K562 (cell line): ENCODE measurements around the gene LTBR. TPM values are rescaled to one million over a fixed set of nuclear protein-coding genes. Genes with fewer than 3 reads are reported as not detected.
A peak's percentile ranks its signal among the peaks of the same experiment; 100 is the strongest.

Experiments used
- CXXC5 ChIP-seq: fragments of 250-450 bp; sonication (Bioruptor Pico); IDR thresholded peaks from 2 replicates; pipeline ENCODE4 v1.8.0; 2022; ENCODE audit warnings: inconsistent platforms, mild to moderate bottlenecking, moderate library complexity
- FOXM1 ChIP-seq, 2 experiments: fragments of 450-650 bp in 1 of 2; sonication (generic) in 1 of 2; formaldehyde crosslinking in 1 of 2; IDR thresholded peaks; 2 replicates each; pipeline versions ENCODE4 v1.6.1 to v1.9.0; 2017 to 2022; ENCODE audit warnings: low read depth in 2 of 2, mild to moderate bottlenecking in 2 of 2, missing genetic modification reagents in 1 of 2, moderate library complexity in 1 of 2
- HCFC1 ChIP-seq: IDR thresholded peaks from 2 replicates; pipeline ENCODE4 v1.6.1; 2012; ENCODE audit warnings: low read depth, low read length, improper control_type of control experiment
- MAX ChIP-seq: sonication (generic); formaldehyde crosslinking; IDR thresholded peaks from 2 replicates; pipeline ENCODE4 v1.9.0; 2022; ENCODE audit warnings: mild to moderate bottlenecking, missing genetic modification reagents
- MGA ChIP-seq: fragments of 450-650 bp; IDR thresholded peaks from 2 replicates; pipeline ENCODE4 v1.6.1; 2016; ENCODE audit warnings: mild to moderate bottlenecking, moderate library complexity
- NR2C2 ChIP-seq, 2 experiments: fragments of 200-800 bp in 1 of 2; sonication (Bioruptor generic) in 1 of 2; sonication (generic) in 1 of 2; formaldehyde crosslinking in 1 of 2; IDR thresholded peaks; 2 replicates each; pipeline versions ENCODE4 v1.6.1 to v1.8.0; 2016 to 2022; ENCODE audit warnings: mild to moderate bottlenecking in 1 of 2, missing compliant biosample characterization in 1 of 2, missing genetic modification characterization in 1 of 2, missing genetic modification reagents in 1 of 2
- RAD21 ChIP-seq, 2 experiments: fragments of 250-450 bp in 1 of 2; fragments of 450-650 bp in 1 of 2; sonication (Bioruptor Pico) in 1 of 2; formaldehyde crosslinking in 1 of 2; IDR thresholded peaks in 1 of 2; conservative IDR thresholded peaks in 1 of 2; 2 replicates each; pipeline versions ENCODE4 v1.4.0 to v1.8.0; 2020 to 2022; ENCODE audit warnings: mild to moderate bottlenecking in 2 of 2, moderate library complexity in 1 of 2
- TEAD1 ChIP-seq, 2 experiments: fragments of 450-650 bp in 1 of 2; sonication (generic) in 1 of 2; formaldehyde crosslinking; IDR thresholded peaks; 2 replicates each; pipeline versions ENCODE4 v1.4.0 to v1.8.0; 2020 to 2022; ENCODE audit warnings: mild to moderate bottlenecking in 2 of 2, missing genetic modification reagents in 1 of 2
- TFAP4 ChIP-seq: sonication (generic); formaldehyde crosslinking; IDR thresholded peaks from 2 replicates; pipeline ENCODE4 v1.8.0; 2022; ENCODE audit warnings: missing genetic modification reagents, mild to moderate bottlenecking, moderate library complexity, borderline replicate concordance
- ZFX ChIP-seq: sonication (generic); formaldehyde crosslinking; IDR thresholded peaks from 2 replicates; pipeline ENCODE4 v1.8.0; 2022; ENCODE audit warnings: mild to moderate bottlenecking, missing genetic modification reagents, moderate library complexity
- ZNF766 ChIP-seq: fragments of 200-800 bp; sonication (Bioruptor generic); conservative IDR thresholded peaks from 2 replicates; pipeline ENCODE4 v1.6.1; 2016; ENCODE audit warnings: missing genetic modification characterization, missing compliant biosample characterization
- polyA plus RNA-seq, 8 experiments: library from polyadenylated mRNA; depleted of rRNA in 4 of 8; stranded (reverse) in 5 of 8; unstranded in 3 of 8; fragments of >200 nt; fragmentation: Nextera tagmentation in 2 of 8; fragmentation: Illumina TruSeq in 1 of 8; extraction: Ambion mirVana in 2 of 8; extraction: Trizol in 1 of 8; gene quantifications; 2 replicates each; pipeline versions ENCODE4 v1.2.1 to v1.2.3, GENCODE V29; 2011 to 2014; ENCODE audit warnings: inconsistent platforms in 1 of 8, missing spikeins in 1 of 8
- total RNA-seq, 7 experiments: library from RNA; depleted of rRNA in 6 of 7; stranded (reverse); fragments of >200 nt in 6 of 7; fragmentation: Illumina TruSeq in 2 of 7; extraction: Trizol in 2 of 7; gene quantifications; 2 replicates each; pipeline versions ENCODE4 v1.2.1 to v1.2.3, GENCODE V29; 2011 to 2021; ENCODE audit warnings: low replicate concordance in 1 of 7

Gene LTBR
- total and polyA plus RNA-seq, 9 of the 15 experiments (the other 6 are each of a cell fraction or from before 2014, with no cell fraction given): 0.96 to 69.0 (median 35.3) TPM

- TF ChIP-seq MGA (peak; percentile 93), MAX (CRISPR knock-in tag) (peak; percentile 89), TFAP4 (CRISPR knock-in tag) (peak; percentile 74; the same call in 1 of the 2 replicates), FOXM1 (IDR thresholded peaks at IDR 0.05; ENCODE audit: low read depth) (no peak), FOXM1 (CRISPR knock-in tag; IDR thresholded peaks at IDR 0.05; ENCODE audit: low read depth) (0 out of 2 replicates have a peak, but pooled peaks have one; percentile 47), HCFC1 (peak; percentile 36; the same call in 1 of the 2 replicates), ZFX (CRISPR knock-in tag) (peak; percentile 99), TEAD1 (CRISPR knock-in tag; IDR thresholded peaks at IDR 0.05) (0 out of 4 replicates have a peak, but pooled peaks of 1 of the 2 experiments have one; percentile 40), ZNF766 (CRISPR knock-in tag) (no peak), RAD21 (CRISPR knock-in tag; conservative IDR thresholded peaks at IDR 0.05 in 1 of 2, IDR thresholded peaks at IDR 0.05 in 1 of 2) (peak in 1 of 2 experiments; percentile 18; a peak in 1 of 4 replicates), NR2C2 (CRISPR knock-in tag; IDR thresholded peaks at IDR 0.05) (no peak), NR2C2 (tag; IDR thresholded peaks at IDR 0.05) (peak; percentile 50), CXXC5 (CRISPR knock-in tag) (peak; percentile 87)
These were observed at the start of gene LTBR (continued) for GRCh38 chr12:6383572-6384498.
